GM13977 (cell line): ENCODE measurements around the gene CDT1.

Experiments used
- DNase-seq: peaks from one replicate; pipeline ENCODE4 v3.0.0; 2012; ENCODE audit warnings: low spot score
- CTCF ChIP-seq: IDR thresholded peaks from 2 replicates; pipeline ENCODE4 v1.5.1; 2012; ENCODE audit warnings: mild to moderate bottlenecking, control low read depth; ENCODE audit not compliant: insufficient read depth; ENCODE audit errors: extremely low read depth, missing control alignments
- in situ Hi-C: fragments of 300-500 bp; cut with MboI; formaldehyde crosslinking; loops from one replicate; pipeline ENCODE4 v1.12.0; 2022; ENCODE audit warnings: low sequenced_read_pairs, low pct_unique_long_range_greater_than_20kb, mixed read lengths, inconsistent platforms; ENCODE audit not compliant: unreplicated experiment

CDT1 gene

DNA sequence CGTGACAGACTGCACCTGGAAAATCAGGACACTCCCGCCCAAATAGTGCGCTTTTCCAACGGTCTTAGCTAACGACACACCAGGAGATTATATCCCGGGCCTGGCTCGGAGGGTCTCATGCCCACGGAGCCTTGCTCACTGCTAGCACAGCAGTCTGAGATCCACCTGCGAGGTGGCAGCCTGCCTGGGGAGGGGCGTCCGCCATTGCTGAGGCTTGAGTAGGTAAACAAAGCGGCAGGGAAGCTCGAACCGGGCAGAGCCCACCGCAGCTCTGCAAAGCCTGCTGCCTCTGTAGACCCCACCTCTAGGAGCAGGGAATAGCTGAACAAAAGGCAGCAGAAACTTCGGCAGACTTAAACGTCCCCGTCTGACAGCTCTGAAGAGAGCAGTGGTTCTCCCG is 48.0 kb downstream of the CDT1 start:
- in situ Hi-C loops = no loop called here
- no peak for DNase-seq

DNA sequence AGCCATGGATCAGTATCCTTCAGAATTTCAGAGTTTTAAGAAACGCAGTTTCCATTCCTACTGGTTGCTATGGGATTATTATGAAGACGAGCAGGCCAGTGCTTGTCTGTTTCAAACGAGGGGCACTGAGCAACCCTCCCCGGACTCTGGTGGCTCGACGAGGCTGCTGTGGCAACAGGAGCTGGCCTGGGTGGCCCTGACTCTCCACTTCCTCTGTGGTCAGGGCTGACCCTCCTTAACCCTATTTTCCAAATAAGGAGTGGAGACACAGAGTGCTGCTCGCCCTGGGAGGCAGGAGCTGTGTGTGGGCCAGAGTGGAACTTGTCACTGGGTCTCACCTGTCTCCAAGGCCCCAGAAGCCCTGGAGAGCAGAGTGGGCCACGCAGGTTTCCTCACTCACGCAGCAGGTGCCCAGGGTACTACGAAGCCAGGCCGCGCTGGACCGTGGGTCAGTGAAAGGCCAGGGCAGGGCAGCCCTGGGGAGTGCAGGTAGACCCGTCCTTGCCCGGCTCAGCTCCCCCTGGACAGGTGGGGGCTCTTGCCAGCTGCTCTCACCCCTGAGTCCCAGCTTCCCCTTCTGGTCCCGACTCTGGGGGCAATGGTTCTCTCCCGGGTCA is 49.8 kb downstream of the CDT1 start:
- no peak for TF ChIP-seq CTCF
- DNase-seq = no peak
- in situ Hi-C loops = no loop called here

More for the DNA sequence above, 48.0 kb downstream of the CDT1 start:
- no peak for TF ChIP-seq CTCF

GRCh38 chr16:88854306-88855111 is 50.9 kb downstream of the CDT1 start:
- no peak for TF ChIP-seq CTCF
- in situ Hi-C loops = no loop called here
- DNase-seq = peak; percentile 83

GRCh38 chr16:88855176-88855575 is 51.6 kb downstream of the CDT1 start:
- TF ChIP-seq CTCF = no peak
- DNase-seq = no peak
- in situ Hi-C loops = no loop called here

DNA sequence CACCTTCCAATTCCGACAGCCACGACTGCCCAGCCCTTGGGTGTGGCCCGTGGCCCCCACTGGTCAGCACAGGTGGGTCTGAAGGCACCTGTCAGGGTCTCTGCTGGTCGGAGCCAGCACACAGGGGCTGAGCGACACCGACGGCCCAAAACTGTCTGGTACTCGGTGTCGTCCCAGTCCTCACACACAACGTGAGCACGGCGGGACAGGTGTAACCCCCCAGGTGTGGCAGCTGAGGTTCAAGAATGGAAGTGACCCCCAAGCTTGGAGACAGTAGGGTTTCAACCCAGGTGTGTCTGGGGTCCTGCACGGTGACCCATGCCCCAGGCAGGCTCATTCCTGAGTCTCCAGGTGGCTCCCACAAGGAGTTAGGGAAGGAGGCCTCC is 52.1 kb downstream of the CDT1 start:
- in situ Hi-C loops = no loop called here
- DNase-seq = no peak
- TF ChIP-seq CTCF = no peak

GRCh38 chr16:88856122-88856827 is 52.7 kb downstream of the CDT1 start:
- no peak for DNase-seq
- no peak for TF ChIP-seq CTCF
- in situ Hi-C loops = no loop called here
